ENCODE results near the gene TMEM132D. TPM values are rescaled to one million over a fixed set of nuclear protein-coding genes. Genes with fewer than 3 reads are reported as not detected.

TMEM132D gene
- total RNA-seq, 1 experiment from 2014 or later, result 1.4 TPM

DNA sequence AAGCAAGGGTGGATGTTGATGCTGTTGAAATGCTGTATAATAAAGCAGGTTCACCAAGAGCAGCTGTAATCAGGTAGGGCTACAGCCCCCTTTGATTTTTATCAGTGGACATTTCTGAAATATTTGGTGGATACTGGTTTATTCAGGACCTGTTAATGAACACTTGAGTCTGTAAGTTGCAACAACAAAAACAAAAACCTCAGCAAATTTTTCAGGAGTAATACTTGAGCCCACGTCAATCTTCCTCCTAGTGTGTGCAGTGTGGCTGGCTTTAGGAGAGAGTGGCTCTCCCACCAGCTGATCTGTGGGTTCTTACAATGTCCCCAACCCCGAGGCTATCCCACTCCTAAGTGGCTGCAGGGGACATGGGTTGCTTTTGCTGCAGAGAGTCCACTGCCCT lies 702.8 kb downstream of the TMEM132D start (continued):
- TF ChIP-seq, protein P1, sequence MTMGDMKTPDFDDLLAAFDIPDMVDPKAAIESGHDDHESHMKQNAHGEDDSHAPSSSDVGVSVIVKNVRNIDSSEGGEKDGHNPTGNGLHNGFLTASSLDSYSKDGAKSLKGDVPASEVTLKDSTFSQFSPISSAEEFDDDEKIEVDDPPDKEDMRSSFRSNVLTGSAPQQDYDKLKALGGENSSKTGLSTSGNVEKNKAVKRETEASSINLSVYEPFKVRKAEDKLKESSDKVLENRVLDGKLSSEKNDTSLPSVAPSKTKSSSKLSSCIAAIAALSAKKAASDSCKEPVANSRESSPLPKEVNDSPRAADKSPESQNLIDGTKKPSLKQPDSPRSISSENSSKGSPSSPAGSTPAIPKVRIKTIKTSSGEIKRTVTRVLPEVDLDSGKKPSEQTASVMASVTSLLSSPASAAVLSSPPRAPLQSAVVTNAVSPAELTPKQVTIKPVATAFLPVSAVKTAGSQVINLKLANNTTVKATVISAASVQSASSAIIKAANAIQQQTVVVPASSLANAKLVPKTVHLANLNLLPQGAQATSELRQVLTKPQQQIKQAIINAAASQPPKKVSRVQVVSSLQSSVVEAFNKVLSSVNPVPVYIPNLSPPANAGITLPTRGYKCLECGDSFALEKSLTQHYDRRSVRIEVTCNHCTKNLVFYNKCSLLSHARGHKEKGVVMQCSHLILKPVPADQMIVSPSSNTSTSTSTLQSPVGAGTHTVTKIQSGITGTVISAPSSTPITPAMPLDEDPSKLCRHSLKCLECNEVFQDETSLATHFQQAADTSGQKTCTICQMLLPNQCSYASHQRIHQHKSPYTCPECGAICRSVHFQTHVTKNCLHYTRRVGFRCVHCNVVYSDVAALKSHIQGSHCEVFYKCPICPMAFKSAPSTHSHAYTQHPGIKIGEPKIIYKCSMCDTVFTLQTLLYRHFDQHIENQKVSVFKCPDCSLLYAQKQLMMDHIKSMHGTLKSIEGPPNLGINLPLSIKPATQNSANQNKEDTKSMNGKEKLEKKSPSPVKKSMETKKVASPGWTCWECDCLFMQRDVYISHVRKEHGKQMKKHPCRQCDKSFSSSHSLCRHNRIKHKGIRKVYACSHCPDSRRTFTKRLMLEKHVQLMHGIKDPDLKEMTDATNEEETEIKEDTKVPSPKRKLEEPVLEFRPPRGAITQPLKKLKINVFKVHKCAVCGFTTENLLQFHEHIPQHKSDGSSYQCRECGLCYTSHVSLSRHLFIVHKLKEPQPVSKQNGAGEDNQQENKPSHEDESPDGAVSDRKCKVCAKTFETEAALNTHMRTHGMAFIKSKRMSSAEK (CRISPR knock-in tag; IDR thresholded peaks at IDR 0.05; ENCODE audit: borderline replicate concordance), result no peak
- no peak for TF ChIP-seq ZNF121 (CRISPR knock-in tag; IDR thresholded peaks at IDR 0.05)
- TF ChIP-seq FOXJ3 (CRISPR knock-in tag; IDR thresholded peaks at IDR 0.05; ENCODE audit: borderline replicate concordance), result no peak
- TF ChIP-seq TEAD1 (CRISPR knock-in tag; IDR thresholded peaks at IDR 0.05), result no peak

DNA sequence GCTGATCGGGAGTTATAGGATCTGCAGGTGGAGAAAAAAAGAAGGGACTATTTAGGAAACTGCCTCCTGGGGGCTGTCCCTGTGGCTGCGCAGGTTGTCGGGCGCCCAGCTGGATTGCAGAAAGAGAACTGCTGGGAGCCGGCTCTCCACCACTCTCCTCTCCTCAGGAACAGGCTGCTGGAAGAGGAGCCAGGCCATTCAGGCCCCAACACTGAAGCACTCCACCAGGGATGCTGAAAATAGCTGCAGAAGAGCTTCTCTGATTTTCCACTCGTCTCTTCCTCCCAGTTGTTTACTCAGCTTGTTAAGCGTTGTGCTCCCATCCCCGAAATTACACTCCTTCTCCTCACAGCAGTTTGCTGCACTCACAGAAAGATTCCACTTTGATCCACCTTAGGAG lies 703.2 kb downstream of the TMEM132D start:
- peaks cover 87% of the 10 kb centered on the region for H3K9me3 Mint-ChIP-seq
- CTCF ChIA-PET, result no interaction called here
- POLR2A ChIA-PET, result no interaction called here
- H3K4me3 Mint-ChIP-seq, result no peak overlapping the region
- no peak for TF ChIP-seq ZNF396 (CRISPR knock-in tag; IDR thresholded peaks at IDR 0.05; ENCODE audit: borderline replicate concordance)
- TF ChIP-seq, protein P2, sequence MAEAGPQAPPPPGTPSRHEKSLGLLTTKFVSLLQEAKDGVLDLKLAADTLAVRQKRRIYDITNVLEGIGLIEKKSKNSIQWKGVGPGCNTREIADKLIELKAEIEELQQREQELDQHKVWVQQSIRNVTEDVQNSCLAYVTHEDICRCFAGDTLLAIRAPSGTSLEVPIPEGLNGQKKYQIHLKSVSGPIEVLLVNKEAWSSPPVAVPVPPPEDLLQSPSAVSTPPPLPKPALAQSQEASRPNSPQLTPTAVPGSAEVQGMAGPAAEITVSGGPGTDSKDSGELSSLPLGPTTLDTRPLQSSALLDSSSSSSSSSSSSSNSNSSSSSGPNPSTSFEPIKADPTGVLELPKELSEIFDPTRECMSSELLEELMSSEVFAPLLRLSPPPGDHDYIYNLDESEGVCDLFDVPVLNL (CRISPR knock-in tag; IDR thresholded peaks at IDR 0.05; ENCODE audit: borderline replicate concordance, low read depth), result no peak
- TF ChIP-seq RORB (CRISPR knock-in tag; IDR thresholded peaks at IDR 0.05), result no peak
- no peak for TF ChIP-seq ZNF263 (CRISPR knock-in tag; IDR thresholded peaks at IDR 0.05; ENCODE audit: low read depth)
- no peak for TF ChIP-seq ZNF138 (CRISPR knock-in tag; conservative IDR thresholded peaks at IDR 0.05)
- TF ChIP-seq NR2C2 (CRISPR knock-in tag; IDR thresholded peaks at IDR 0.05), result no peak
- no peak for TF ChIP-seq SP1 (CRISPR knock-in tag; conservative IDR thresholded peaks at IDR 0.05)
- no peak for TF ChIP-seq TCF7 (CRISPR knock-in tag; IDR thresholded peaks at IDR 0.05; ENCODE audit: low read depth)
- no peak for TF ChIP-seq JUN (CRISPR knock-in tag; IDR thresholded peaks at IDR 0.05)
- TF ChIP-seq RELA (CRISPR knock-in tag; IDR thresholded peaks at IDR 0.05; ENCODE audit: borderline replicate concordance), result no peak
- no peaks in the 10 kb centered on the region for H3K4me1 Mint-ChIP-seq
- H3K27ac Mint-ChIP-seq, result no peak overlapping the region
- peaks cover 5% of the 10 kb centered on the region for H3K27me3 Mint-ChIP-seq (ENCODE audit: low read depth)
- DNase-seq (ENCODE audit: low spot score) (no peak), ATAC-seq (no peak)
- H3K36me3 Mint-ChIP-seq, result peaks cover 77% of the 10 kb centered on the region

DNA sequence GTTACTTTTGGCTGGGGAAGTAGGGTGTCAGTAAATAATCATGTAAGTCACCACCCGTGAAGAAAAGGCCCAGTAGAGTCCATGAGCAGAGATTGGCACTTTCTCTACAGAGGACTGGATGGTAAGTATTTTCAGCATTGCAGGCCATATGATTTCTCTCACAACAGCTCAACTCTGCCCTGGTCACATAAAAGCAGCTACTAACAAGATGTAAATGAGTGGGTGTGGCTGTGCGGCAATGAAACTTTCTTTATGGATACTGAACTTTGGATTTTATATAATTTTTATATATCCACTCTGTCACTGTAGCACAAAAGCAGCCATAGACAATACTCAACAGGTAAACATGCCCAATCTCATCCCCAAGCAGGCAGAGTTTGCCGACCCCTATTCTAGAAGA lies 706.9 kb downstream of the TMEM132D start:
- ChIA-PET CTCF (no interaction called here), POLR2A (no interaction called here)
- Mint-ChIP-seq H3K4me1 (no peaks in the 10 kb centered on the region), H3K4me3 (no peak overlapping the region), H3K36me3 (peaks cover 84% of the 10 kb centered on the region), H3K27ac (no peak overlapping the region), H3K9me3 (peaks cover 84% of the 10 kb centered on the region), H3K27me3 (ENCODE audit: low read depth) (no peaks in the 10 kb centered on the region; the same call in none of the 2 replicates)
- TF ChIP-seq, protein P3, sequence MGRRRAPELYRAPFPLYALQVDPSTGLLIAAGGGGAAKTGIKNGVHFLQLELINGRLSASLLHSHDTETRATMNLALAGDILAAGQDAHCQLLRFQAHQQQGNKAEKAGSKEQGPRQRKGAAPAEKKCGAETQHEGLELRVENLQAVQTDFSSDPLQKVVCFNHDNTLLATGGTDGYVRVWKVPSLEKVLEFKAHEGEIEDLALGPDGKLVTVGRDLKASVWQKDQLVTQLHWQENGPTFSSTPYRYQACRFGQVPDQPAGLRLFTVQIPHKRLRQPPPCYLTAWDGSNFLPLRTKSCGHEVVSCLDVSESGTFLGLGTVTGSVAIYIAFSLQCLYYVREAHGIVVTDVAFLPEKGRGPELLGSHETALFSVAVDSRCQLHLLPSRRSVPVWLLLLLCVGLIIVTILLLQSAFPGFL (CRISPR knock-in tag; IDR thresholded peaks at IDR 0.05; ENCODE audit: borderline replicate concordance), result no peak
- TF ChIP-seq PRRX2 (CRISPR knock-in tag; IDR thresholded peaks at IDR 0.05) (no peak), NFYB (CRISPR knock-in tag; conservative IDR thresholded peaks at IDR 0.05; ENCODE audit: low read depth) (no peak), KAT7 (CRISPR knock-in tag; IDR thresholded peaks at IDR 0.05; ENCODE audit: borderline replicate concordance) (no peak)
- TF ChIP-seq, protein P1 (CRISPR knock-in tag; IDR thresholded peaks at IDR 0.05; ENCODE audit: borderline replicate concordance), result no peak
- TF ChIP-seq, protein P4, sequence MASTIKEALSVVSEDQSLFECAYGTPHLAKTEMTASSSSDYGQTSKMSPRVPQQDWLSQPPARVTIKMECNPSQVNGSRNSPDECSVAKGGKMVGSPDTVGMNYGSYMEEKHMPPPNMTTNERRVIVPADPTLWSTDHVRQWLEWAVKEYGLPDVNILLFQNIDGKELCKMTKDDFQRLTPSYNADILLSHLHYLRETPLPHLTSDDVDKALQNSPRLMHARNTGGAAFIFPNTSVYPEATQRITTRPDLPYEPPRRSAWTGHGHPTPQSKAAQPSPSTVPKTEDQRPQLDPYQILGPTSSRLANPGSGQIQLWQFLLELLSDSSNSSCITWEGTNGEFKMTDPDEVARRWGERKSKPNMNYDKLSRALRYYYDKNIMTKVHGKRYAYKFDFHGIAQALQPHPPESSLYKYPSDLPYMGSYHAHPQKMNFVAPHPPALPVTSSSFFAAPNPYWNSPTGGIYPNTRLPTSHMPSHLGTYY (CRISPR knock-in tag; IDR thresholded peaks at IDR 0.05), result no peak
- no peak for ATAC-seq
- DNase-seq (ENCODE audit: low spot score), result no peak

All from WTC11 (cell line).